ENCODE results near the gene AP3M1. TPM values are rescaled to one million over a fixed set of nuclear protein-coding genes. Genes with fewer than 3 reads are reported as not detected.

Gene AP3M1
- total and polyA plus RNA-seq, 2 donors (not counting 1 experiment from before 2014, with no cell fraction given) = 28.4 to 55.3 TPM

- no peaks in the 10 kb centered on the region for H3K27me3 ChIP-seq (ENCODE audit: control insufficient read depth, insufficient read depth, low read length)
- TF ChIP-seq CTCF (conservative IDR thresholded peaks at IDR 0.05 in 1 of 2, IDR thresholded peaks at IDR 0.05 in 1 of 2; ENCODE audit: low read depth in 1 of 2, low read length in 2 of 2) = no peak
- no peak for TF ChIP-seq EZH2 (IDR thresholded peaks at IDR 0.05; ENCODE audit: low read length, missing control alignments)
- H3K79me2 ChIP-seq (ENCODE audit: control insufficient read depth, insufficient read depth, low read length) = peaks cover 63% of the 10 kb centered on the region
- H3K27ac ChIP-seq (ENCODE audit: insufficient read depth, low read length) = no peak overlapping the region
- H2AFZ ChIP-seq (ENCODE audit: low read length) = no peak overlapping the region
- H3K9me3 ChIP-seq (ENCODE audit: control insufficient read depth, insufficient read depth, low read depth, low read length) = no peaks in the 10 kb centered on the region
- no peak for DNase-seq (ENCODE audit: low read depth in 2 of 2)
- H3K4me3 ChIP-seq (replicated peaks in 1 of 4; ENCODE audit: control extremely low read depth in 1 of 4, insufficient read depth in 1 of 4, low read depth in 3 of 4, low read length in 4 of 4) = no peak overlapping the region
- H3K4me1 ChIP-seq (ENCODE audit: control insufficient read depth, extremely low read depth, insufficient read depth, low read length) = peaks cover 6% of the 10 kb centered on the region
- no peak overlapping the region for H3K4me2 ChIP-seq (ENCODE audit: extremely low read depth, insufficient read depth, low read length)
- H3K9ac ChIP-seq (ENCODE audit: insufficient read depth, low read length) = no peak overlapping the region
- no peaks in the 10 kb centered on the region for H4K20me1 ChIP-seq (ENCODE audit: control insufficient read depth, extremely low read depth, insufficient read depth, low read length)
- no peaks in the 10 kb centered on the region for H3K36me3 ChIP-seq (ENCODE audit: control insufficient read depth, insufficient read depth, low read length)
Observed at GRCh38 chr10:74187237-74187636, 36.6 kb upstream of the AP3M1 start.

GRCh38 chr10:74186678-74187077, 36.0 kb upstream of the AP3M1 start:
- H3K4me2 ChIP-seq (ENCODE audit: extremely low read depth, insufficient read depth, low read length) = no peak overlapping the region
- H3K4me1 ChIP-seq (ENCODE audit: control insufficient read depth, extremely low read depth, insufficient read depth, low read length) = peaks cover 6% of the 10 kb centered on the region
- no peak overlapping the region for H2AFZ ChIP-seq (ENCODE audit: low read length)
- no peaks in the 10 kb centered on the region for H3K27me3 ChIP-seq (ENCODE audit: control insufficient read depth, insufficient read depth, low read length)
- no peak for TF ChIP-seq CTCF (conservative IDR thresholded peaks at IDR 0.05 in 1 of 2, IDR thresholded peaks at IDR 0.05 in 1 of 2; ENCODE audit: low read depth in 1 of 2, low read length in 2 of 2)
- no peak for TF ChIP-seq EZH2 (IDR thresholded peaks at IDR 0.05; ENCODE audit: low read length, missing control alignments)
- no peak overlapping the region for H3K4me3 ChIP-seq (replicated peaks in 1 of 4; ENCODE audit: control extremely low read depth in 1 of 4, insufficient read depth in 1 of 4, low read depth in 3 of 4, low read length in 4 of 4)
- peak in 1 of 2 donors; percentile 65 for DNase-seq (ENCODE audit: low read depth in 2 of 2)
- H3K36me3 ChIP-seq (ENCODE audit: control insufficient read depth, insufficient read depth, low read length) = no peaks in the 10 kb centered on the region
- no peaks in the 10 kb centered on the region for H3K9me3 ChIP-seq (ENCODE audit: control insufficient read depth, insufficient read depth, low read depth, low read length)
- peaks cover 60% of the 10 kb centered on the region for H3K79me2 ChIP-seq (ENCODE audit: control insufficient read depth, insufficient read depth, low read length)
- H3K9ac ChIP-seq (ENCODE audit: insufficient read depth, low read length) = no peak overlapping the region
- no peak overlapping the region for H3K27ac ChIP-seq (ENCODE audit: insufficient read depth, low read length)
- no peaks in the 10 kb centered on the region for H4K20me1 ChIP-seq (ENCODE audit: control insufficient read depth, extremely low read depth, insufficient read depth, low read length)

- peak in 1 of 2 donors; percentile 2 for DNase-seq (ENCODE audit: low read depth in 2 of 2)
- Histone ChIP-seq H4K20me1 (ENCODE audit: control insufficient read depth, extremely low read depth, insufficient read depth, low read length) (no peaks in the 10 kb centered on the region), H2AFZ (ENCODE audit: low read length) (no peak overlapping the region), H3K4me2 (ENCODE audit: extremely low read depth, insufficient read depth, low read length) (no peak overlapping the region), H3K27ac (ENCODE audit: insufficient read depth, low read length) (no peak overlapping the region), H3K9me3 (ENCODE audit: control insufficient read depth, insufficient read depth, low read depth, low read length) (no peaks in the 10 kb centered on the region), H3K36me3 (ENCODE audit: control insufficient read depth, insufficient read depth, low read length) (no peaks in the 10 kb centered on the region), H3K79me2 (ENCODE audit: control insufficient read depth, insufficient read depth, low read length) (peaks cover 50% of the 10 kb centered on the region), H3K27me3 (ENCODE audit: control insufficient read depth, insufficient read depth, low read length) (no peaks in the 10 kb centered on the region), H3K4me1 (ENCODE audit: control insufficient read depth, extremely low read depth, insufficient read depth, low read length) (no peaks in the 10 kb centered on the region), H3K4me3 (replicated peaks in 1 of 4; ENCODE audit: control extremely low read depth in 1 of 4, insufficient read depth in 1 of 4, low read depth in 3 of 4, low read length in 4 of 4) (no peak overlapping the region), H3K9ac (ENCODE audit: insufficient read depth, low read length) (no peak overlapping the region)
- TF ChIP-seq EZH2 (IDR thresholded peaks at IDR 0.05; ENCODE audit: low read length, missing control alignments) = no peak
- no peak for TF ChIP-seq CTCF (conservative IDR thresholded peaks at IDR 0.05 in 1 of 2, IDR thresholded peaks at IDR 0.05 in 1 of 2; ENCODE audit: low read depth in 1 of 2, low read length in 2 of 2)
Observed at GRCh38 chr10:74179111-74179710, 28.6 kb upstream of the AP3M1 start.
